Inflammatory macrophage treated with lipopolysaccharide for 4 hours (primary cell): ENCODE measurements around the gene ETV3.
"Not testable (repeated sequence)": the region's sequence is repeated elsewhere in the genome, so short reads cannot be mapped to it uniquely, and the experiment has no call there.

ENCODE experiments used
- DNase-seq: peaks from one replicate; pipeline ENCODE4 v3.0.0-alpha.2; 2020

ETV3 gene

GRCh38 chr1:157138220-157139051 lies at the start of gene ETV3:
ETV3 (minus strand) TSS chr1:157138395; CDS start chr1:157136352, 2,043 bp downstream.
- DNase-seq = peak; percentile 95

- no peak for DNase-seq
Measured at GRCh38 chr1:157186281-157186992, 48.2 kb upstream of the ETV3 start.

- peak; percentile 64 for DNase-seq
Measured at GRCh38 chr1:157183870-157184269, 45.7 kb upstream of the ETV3 start.

GRCh38 chr1:157182371-157182770 lies 44.2 kb upstream of the ETV3 start:
- not testable (repeated sequence) for DNase-seq

- DNase-seq = no peak
Measured at GRCh38 chr1:157181790-157182189, 43.6 kb upstream of the ETV3 start.

- no peak for DNase-seq
Measured at GRCh38 chr1:157181258-157181657, 43.1 kb upstream of the ETV3 start.

- DNase-seq = no peak
Measured at GRCh38 chr1:157178490-157178889, 40.3 kb upstream of the ETV3 start.

- no peak for DNase-seq
Measured at GRCh38 chr1:157177733-157178394, 39.7 kb upstream of the ETV3 start.

- DNase-seq = no peak
Measured at GRCh38 chr1:157176591-157177121, 38.5 kb upstream of the ETV3 start.

- DNase-seq = no peak
Measured at GRCh38 chr1:157176016-157176415, 37.8 kb upstream of the ETV3 start.

- DNase-seq = no peak
Measured at GRCh38 chr1:157173900-157174410, 35.8 kb upstream of the ETV3 start.

GRCh38 chr1:157173241-157173640 lies 35.0 kb upstream of the ETV3 start:
- DNase-seq = not testable (repeated sequence)

GRCh38 chr1:157172591-157172990 lies 34.4 kb upstream of the ETV3 start:
- not testable (repeated sequence) for DNase-seq

GRCh38 chr1:157171903-157172503 lies 33.8 kb upstream of the ETV3 start:
- DNase-seq = not testable (repeated sequence)

GRCh38 chr1:157170677-157171515 lies 32.7 kb upstream of the ETV3 start:
- peak; percentile 59 for DNase-seq

- peak; percentile 14 for DNase-seq
Measured at GRCh38 chr1:157168015-157168414, 29.8 kb upstream of the ETV3 start.

GRCh38 chr1:157167437-157167836 lies 29.2 kb upstream of the ETV3 start:
- DNase-seq = no peak

- no peak for DNase-seq
Measured at GRCh38 chr1:157166590-157166989, 28.4 kb upstream of the ETV3 start.

- peak; percentile 56 for DNase-seq
Measured at GRCh38 chr1:157163273-157164127, 25.3 kb upstream of the ETV3 start.

- DNase-seq = no peak
Measured at GRCh38 chr1:157162345-157162744, 24.1 kb upstream of the ETV3 start.

GRCh38 chr1:157161901-157162300 lies 23.7 kb upstream of the ETV3 start:
- DNase-seq = no peak
